Common myeloid progenitor, CD34-positive (primary cell): ENCODE results near the gene EOMES.
A peak's percentile ranks its signal among the peaks of the same experiment; 100 is the strongest.

Experiments used
- CTCF ChIA-PET: fragments of 350-600 bp; sonication (Branson Sonifier 250); formaldehyde crosslinking; loops from one replicate; lab custom pipeline; 2021; ENCODE audit warnings: antibody characterized with exemption; lab: Charles Lee
- POLR2A ChIA-PET: fragments of 350-600 bp; sonication (Branson Sonifier 250); formaldehyde crosslinking; loops from one replicate; lab custom pipeline; 2021; ENCODE audit warnings: antibody characterized with exemption; lab: Charles Lee
- DNase-seq, 3 donors: peaks; one replicate each; pipeline versions ENCODE4 v3.0.0 to v3.0.0-alpha.2; 2013
- H3K27ac ChIP-seq, 2 experiments: 1 replicate in 1 of 2; 2 replicates in 1 of 2; pipeline ENCODE4 v1.7.0; 2013; ENCODE audit warnings: inconsistent platforms in 2 of 2, low read length in 2 of 2, mild to moderate bottlenecking in 2 of 2, low read depth in 1 of 2, moderate library complexity in 1 of 2; ENCODE audit not compliant: severe bottlenecking in 2 of 2, insufficient read depth in 1 of 2, poor library complexity in 1 of 2
- H3K27me3 ChIP-seq, 5 experiments: replicated peaks in 2 of 5; 1 replicate in 3 of 5; 2 replicates in 2 of 5; pipeline versions ENCODE4 v1.6.1 to v1.7.0; 2013; ENCODE audit warnings: low read length in 4 of 5, mild to moderate bottlenecking in 2 of 5, moderate library complexity in 2 of 5, inconsistent platforms in 1 of 5; ENCODE audit not compliant: insufficient read depth in 5 of 5, control insufficient read depth in 4 of 5
- H3K36me3 ChIP-seq, 4 experiments: 1 replicate in 2 of 4; 2 replicates in 2 of 4; pipeline versions ENCODE4 v1.6.1 to v1.7.0; 2013; ENCODE audit warnings: low read length in 3 of 4, control low read depth in 1 of 4, mild to moderate bottlenecking in 1 of 4; ENCODE audit not compliant: control insufficient read depth in 4 of 4, insufficient read depth in 4 of 4
- H3K4me1 ChIP-seq, 4 experiments: 1 replicate in 3 of 4; 2 replicates in 1 of 4; pipeline versions ENCODE4 v1.6.1 to v1.7.1; 2013; ENCODE audit warnings: low read length in 3 of 4, mild to moderate bottlenecking in 3 of 4, control low read depth in 1 of 4, inconsistent platforms in 1 of 4, moderate library complexity in 1 of 4; ENCODE audit not compliant: control insufficient read depth in 4 of 4, insufficient read depth in 4 of 4; ENCODE audit errors: control extremely low read depth in 1 of 4
- H3K4me3 ChIP-seq, 7 experiments: 1 replicate in 4 of 7; 2 replicates in 3 of 7; pipeline versions ENCODE4 v1.5.1 to v1.7.0; 2013; ENCODE audit warnings: mild to moderate bottlenecking in 7 of 7, low read length in 6 of 7, moderate library complexity in 6 of 7, inconsistent platforms in 2 of 7, low read depth in 2 of 7, control low read depth in 1 of 7; ENCODE audit not compliant: insufficient read depth in 4 of 7, control insufficient read depth in 1 of 7; ENCODE audit errors: extremely low read depth in 1 of 7
- H3K9me3 ChIP-seq, 5 experiments: 1 replicate in 4 of 5; 2 replicates in 1 of 5; pipeline versions ENCODE4 v1.6.1 to v1.7.1; 2013; ENCODE audit warnings: low read length in 4 of 5, mild to moderate bottlenecking in 2 of 5, inconsistent platforms in 1 of 5, low read depth in 1 of 5, moderate library complexity in 1 of 5; ENCODE audit not compliant: control insufficient read depth in 4 of 5, insufficient read depth in 2 of 5; ENCODE audit errors: control extremely low read depth in 1 of 5
- WGBS: methylation state at CpG from one replicate; pipeline ENCODE4 v1.1.5; 2013; ENCODE audit not compliant: insufficient coverage; 5-methylcytosine and 5-hydroxymethylcytosine counted together

EOMES gene

DNA sequence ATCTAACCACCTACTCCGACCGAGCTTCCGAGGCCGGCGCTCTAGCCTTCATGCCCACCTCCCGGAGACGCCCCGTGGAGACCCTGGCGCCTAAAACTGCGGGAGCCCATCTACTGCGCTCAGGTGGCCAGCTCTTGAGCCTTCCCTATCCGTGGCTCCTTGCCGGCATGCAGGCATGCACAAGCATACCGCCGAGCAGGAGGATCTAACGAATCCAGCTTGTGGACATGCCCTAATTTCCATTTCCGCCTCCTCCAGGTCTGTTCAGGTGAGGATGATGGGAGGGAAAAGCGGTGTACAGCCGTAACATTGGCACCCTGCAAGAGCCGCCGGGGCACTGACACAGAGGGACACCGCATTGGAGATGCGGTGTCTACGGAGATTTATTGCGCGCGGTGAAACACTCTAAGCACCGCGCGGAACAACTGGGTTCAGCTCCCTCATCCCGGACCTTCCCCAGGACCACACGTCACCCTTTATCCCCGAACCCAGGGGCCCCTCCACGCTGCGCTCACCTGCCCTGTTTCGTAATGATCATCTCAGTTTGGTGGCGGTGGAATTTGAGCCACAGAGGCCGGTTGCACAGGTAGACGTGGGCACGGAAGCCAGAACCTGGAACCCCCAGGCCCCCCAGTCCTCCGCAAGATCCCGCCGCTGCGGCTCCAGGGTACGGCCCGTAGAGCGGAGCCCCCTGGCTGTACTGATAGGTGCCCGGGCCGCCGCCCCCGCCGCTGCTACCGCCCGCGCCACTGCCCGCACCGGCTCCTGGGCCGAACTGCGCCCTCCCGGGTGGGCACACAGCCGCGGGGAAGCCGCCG, 1.0 kb downstream of the EOMES start:
- ChIA-PET POLR2A (interaction anchor here (1.2 kb wide), 1 partner anchor 8 kb away, joined by 4 read pairs; no protein-coding TSS in a partner anchor), CTCF (interaction anchor here (0.6 to 2.4 kb wide), 13 partner anchors 8 to 628 kb away, joined by 3 to 11 read pairs (median 4); partner anchors contain the start of genes AZI2 and ZCWPW2)
- peak overlapping the region; percentile 11 to 71 (median 63) for H3K4me3 ChIP-seq
- H3K36me3 ChIP-seq: no peaks in the 10 kb centered on the region
- DNase-seq: peak in 1 of 3 donors; percentile 40
- 2% methylated on average over 53 of the region's 64 CpGs for WGBS
- H3K4me1 ChIP-seq: peaks cover 4 to 36% (median 30%) of the 10 kb centered on the region in 4 experiments
- no peak overlapping the region for H3K27ac ChIP-seq
- peaks cover 46 to 98% (median 75%) of the 10 kb centered on the region in 5 experiments for H3K27me3 ChIP-seq
- no peaks in the 10 kb centered on the region for H3K9me3 ChIP-seq

GRCh38 chr3:27719314-27720003, 2.7 kb downstream of the EOMES start:
- DNase-seq: no peak
- 63% methylated on average over 4 of the region's 6 CpGs for WGBS
- Histone ChIP-seq H3K36me3 (no peaks in the 10 kb centered on the region), H3K4me1 (peaks cover 4 to 46% (median 37%) of the 10 kb centered on the region in 4 experiments), H3K9me3 (no peaks in the 10 kb centered on the region), H3K4me3 (no peak overlapping the region), H3K27ac (no peak overlapping the region), H3K27me3 (peaks cover 38 to 99% (median 70%) of the 10 kb centered on the region in 5 experiments)
- ChIA-PET CTCF (interaction anchor here (0.8 to 1.4 kb wide), 5 partner anchors 9 to 609 kb away, joined by 3 to 5 read pairs (median 4); no protein-coding TSS in a partner anchor), POLR2A (no interaction called here)

DNA sequence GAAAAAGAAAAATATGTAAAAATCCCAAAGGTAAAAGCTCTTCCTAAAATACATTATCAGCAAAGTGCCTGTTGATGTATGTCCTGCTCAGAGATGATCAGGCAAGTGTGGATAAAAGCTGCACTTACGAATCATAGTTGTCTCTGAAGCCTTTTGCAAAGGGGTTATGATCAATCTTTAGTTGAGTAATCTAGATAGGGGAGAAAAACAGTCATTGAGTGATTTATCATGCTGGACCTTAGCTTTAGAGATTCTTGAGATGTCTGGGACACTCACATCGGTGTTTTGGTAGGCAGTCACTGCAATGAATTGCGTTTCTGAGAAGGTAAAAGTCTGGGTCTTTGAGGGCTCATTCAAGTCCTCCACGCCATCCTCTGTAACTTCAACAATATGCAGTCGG, 3.7 kb downstream of the EOMES start:
- no peak overlapping the region for H3K27ac ChIP-seq
- DNase-seq: no peak
- ChIA-PET POLR2A (no interaction called here), CTCF (interaction anchor here (1.4 kb wide), 1 partner anchor 607 kb away, joined by 4 read pairs; no protein-coding TSS in a partner anchor)
- WGBS: 74% methylated on average over 5 of the region's 5 CpGs
- peaks cover 40 to 99% (median 70%) of the 10 kb centered on the region in 5 experiments for H3K27me3 ChIP-seq
- no peaks in the 10 kb centered on the region for H3K36me3 ChIP-seq
- H3K4me3 ChIP-seq: no peak overlapping the region
- no peaks in the 10 kb centered on the region for H3K9me3 ChIP-seq
- H3K4me1 ChIP-seq: peaks cover 4 to 47% (median 39%) of the 10 kb centered on the region in 4 experiments

DNA sequence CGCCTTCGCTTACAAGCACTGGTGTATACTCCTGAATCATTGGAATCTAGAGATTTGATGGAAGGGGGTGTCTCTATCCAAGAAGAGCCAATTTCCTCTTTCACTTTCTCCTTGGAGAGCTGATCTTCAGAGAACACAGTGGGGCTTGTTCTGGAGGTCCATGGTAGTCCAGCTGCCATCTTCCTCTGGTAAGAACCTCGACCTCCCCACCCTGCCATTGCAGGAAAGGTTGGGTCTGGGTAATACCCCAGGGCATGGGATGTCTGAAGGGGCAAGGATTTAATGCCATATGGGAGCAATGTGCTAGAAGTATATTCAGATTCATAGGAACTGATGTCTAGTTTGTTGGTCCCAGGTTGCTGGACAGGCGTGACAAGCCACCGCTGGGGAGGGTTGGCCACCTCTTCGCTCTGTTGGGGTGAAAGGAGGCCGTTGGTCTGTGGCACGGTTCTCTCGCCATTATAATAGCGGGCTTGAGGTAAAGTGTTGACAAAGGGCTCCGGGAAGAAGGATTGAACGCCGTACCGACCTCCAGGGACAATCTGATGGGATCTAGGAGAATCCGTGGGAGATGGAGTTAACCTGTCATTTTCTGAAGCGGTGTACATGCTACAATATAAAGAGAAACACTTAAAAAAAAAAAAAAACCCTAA, 4.8 kb downstream of the EOMES start:
- Histone ChIP-seq H3K9me3 (no peaks in the 10 kb centered on the region), H3K36me3 (no peaks in the 10 kb centered on the region), H3K4me3 (no peak overlapping the region), H3K27me3 (peaks cover 40 to 99% (median 70%) of the 10 kb centered on the region in 5 experiments), H3K27ac (no peak overlapping the region), H3K4me1 (peaks cover 5 to 48% (median 40%) of the 10 kb centered on the region in 4 experiments)
- ChIA-PET POLR2A (no interaction called here), CTCF (interaction anchor here (1.2 kb wide), 1 partner anchor 609 kb away, joined by 4 read pairs; no protein-coding TSS in a partner anchor)
- 82% methylated on average over 12 of the region's 16 CpGs for WGBS
- no peak for DNase-seq

DNA sequence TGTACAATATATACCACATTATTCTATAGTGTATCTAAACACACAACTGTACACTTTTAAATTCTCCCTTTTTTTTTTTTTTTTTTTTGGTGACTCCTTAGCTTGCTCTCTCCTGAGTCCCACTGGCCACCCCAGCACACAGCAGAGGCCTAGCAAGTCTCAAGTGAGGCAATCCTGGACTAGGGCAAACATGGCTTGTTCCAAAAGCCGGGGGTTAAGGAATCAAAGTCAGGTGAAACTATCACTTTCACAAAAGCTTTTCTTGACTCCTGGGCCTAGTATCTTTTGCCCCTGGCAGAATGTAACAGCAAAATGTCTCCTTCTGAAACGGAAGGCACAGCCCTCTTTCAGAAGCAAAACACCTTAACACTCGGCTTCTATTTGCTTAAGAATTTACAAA, 5.8 kb downstream of the EOMES start:
- DNase-seq: no peak
- Histone ChIP-seq H3K4me1 (peaks cover 5 to 40% (median 34%) of the 10 kb centered on the region in 4 experiments), H3K36me3 (no peaks in the 10 kb centered on the region), H3K27me3 (peaks cover 40 to 92% (median 70%) of the 10 kb centered on the region in 5 experiments), H3K9me3 (no peaks in the 10 kb centered on the region), H3K27ac (no peak overlapping the region), H3K4me3 (no peak overlapping the region)
- 100% methylated on average over 1 of the region's 3 CpGs for WGBS
- CTCF ChIA-PET: interaction anchor here (0.6 to 2.0 kb wide), 7 partner anchors 8 to 633 kb away, joined by 3 to 6 read pairs (median 4); partner anchors contain the start of genes AZI2 and ZCWPW2
- POLR2A ChIA-PET: no interaction called here

DNA sequence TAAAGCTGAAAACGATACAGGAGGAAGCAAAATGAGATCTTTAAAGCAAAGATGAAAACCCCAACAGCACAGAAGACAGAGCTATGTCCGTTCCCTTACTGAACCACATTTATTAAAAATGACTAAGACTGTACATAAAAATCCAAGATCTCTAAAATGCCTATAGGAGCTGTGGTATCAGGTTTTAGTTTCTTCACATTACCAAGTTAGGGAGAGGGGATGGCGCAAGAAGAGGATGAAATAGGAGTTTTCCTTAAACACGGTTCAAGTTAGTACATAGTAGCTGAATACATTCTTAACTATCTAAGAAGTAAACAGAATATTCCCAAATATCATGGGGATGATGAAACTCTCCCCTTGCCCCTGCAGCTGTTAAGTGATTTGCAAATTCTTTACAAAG, 6.3 kb downstream of the EOMES start:
- no peak overlapping the region for H3K4me3 ChIP-seq
- DNase-seq: no peak
- H3K36me3 ChIP-seq: no peaks in the 10 kb centered on the region
- no peak overlapping the region for H3K27ac ChIP-seq
- peaks cover 5 to 35% (median 30%) of the 10 kb centered on the region in 4 experiments for H3K4me1 ChIP-seq
- WGBS: no CpG with 5 or more reads among the region's 4 CpGs
- ChIA-PET CTCF (interaction anchor here (0.7 to 2.0 kb wide), 7 partner anchors 8 to 633 kb away, joined by 3 to 6 read pairs (median 4); partner anchors contain the start of genes AZI2 and ZCWPW2), POLR2A (no interaction called here)
- peaks cover 38 to 87% (median 67%) of the 10 kb centered on the region in 5 experiments for H3K27me3 ChIP-seq
- no peaks in the 10 kb centered on the region for H3K9me3 ChIP-seq
